Loucy (cell line): ENCODE measurements around the gene ZSWIM6.

Source experiments
- H2AFZ ChIP-seq: fragments of 200-600 bp; sonication (generic); 2 replicates; pipeline ENCODE4 v1.6.0; 2016; ENCODE audit warnings: antibody characterized with exemption, mild to moderate bottlenecking, low read length, moderate library complexity
- H3F3A ChIP-seq: fragments of 200-600 bp; 2 replicates; pipeline ENCODE4 v1.6.0; 2016; ENCODE audit warnings: antibody characterized with exemption, low read depth, mild to moderate bottlenecking
- H3K27me3 ChIP-seq: fragments of 200-600 bp; sonication (generic); 2 replicates; pipeline ENCODE4 v1.6.1; 2014; ENCODE audit warnings: low read length, mild to moderate bottlenecking; ENCODE audit not compliant: insufficient read depth, poor library complexity, severe bottlenecking
- H3K36me3 ChIP-seq: fragments of 200-600 bp; sonication (generic); 2 replicates; pipeline ENCODE4 v1.6.1; 2016; ENCODE audit warnings: low read length; ENCODE audit not compliant: insufficient read depth
- H3K4me1 ChIP-seq: fragments of 200-600 bp; sonication (generic); 2 replicates; pipeline ENCODE4 v1.5.1; 2014; ENCODE audit warnings: low read length, mild to moderate bottlenecking; ENCODE audit not compliant: insufficient read depth, poor library complexity, severe bottlenecking
- H3K4me2 ChIP-seq: fragments of 200-600 bp; sonication (generic); 2 replicates; pipeline ENCODE4 v1.6.0; 2014; ENCODE audit warnings: antibody characterized with exemption, low read length, low read depth, mild to moderate bottlenecking; ENCODE audit not compliant: poor library complexity, severe bottlenecking
- H3K4me3 ChIP-seq: fragments of 200-600 bp; sonication (generic); 2 replicates; pipeline ENCODE4 v1.5.1; 2014; ENCODE audit warnings: low read length, mild to moderate bottlenecking, mixed read lengths; ENCODE audit not compliant: poor library complexity, severe bottlenecking
- H3K79me2 ChIP-seq: fragments of 200-600 bp; sonication (generic); 2 replicates; pipeline ENCODE4 v1.6.1; 2014; ENCODE audit warnings: low read length; ENCODE audit not compliant: insufficient read depth
- H3K9ac ChIP-seq: fragments of 200-600 bp; sonication (generic); 2 replicates; pipeline ENCODE4 v1.6.0; 2014; ENCODE audit warnings: mild to moderate bottlenecking, low read depth, low read length, moderate library complexity; ENCODE audit not compliant: poor library complexity, severe bottlenecking
- H3K9me2 ChIP-seq: fragments of 200-600 bp; sonication (generic); replicated peaks from 2 replicates; pipeline ENCODE4 v1.6.1; 2016; ENCODE audit warnings: low read depth, low read length, mixed read lengths
- H3K9me3 ChIP-seq: fragments of 200-600 bp; sonication (generic); 2 replicates; pipeline ENCODE4 v1.6.1; 2014; ENCODE audit warnings: mild to moderate bottlenecking, antibody characterized with exemption, low read length, low read depth; ENCODE audit not compliant: insufficient read depth
- H4K20me1 ChIP-seq: fragments of 200-600 bp; sonication (generic); 2 replicates; pipeline ENCODE4 v1.6.0; 2014; ENCODE audit warnings: antibody characterized with exemption, low read length, mild to moderate bottlenecking; ENCODE audit not compliant: insufficient read depth, poor library complexity, severe bottlenecking
- CTCF ChIP-seq: fragments of 200-600 bp; sonication (generic); conservative IDR thresholded peaks from 2 replicates; pipeline ENCODE4 v1.5.1; 2014; ENCODE audit warnings: mild to moderate bottlenecking, antibody characterized with exemption, low read length
- EZH2phosphoT487 ChIP-seq: fragments of 200-600 bp; IDR thresholded peaks from 2 replicates; pipeline ENCODE4 v1.6.1; 2018; ENCODE audit warnings: antibody characterized with exemption, mild to moderate bottlenecking, moderate library complexity, borderline replicate concordance

ZSWIM6 gene

DNA sequence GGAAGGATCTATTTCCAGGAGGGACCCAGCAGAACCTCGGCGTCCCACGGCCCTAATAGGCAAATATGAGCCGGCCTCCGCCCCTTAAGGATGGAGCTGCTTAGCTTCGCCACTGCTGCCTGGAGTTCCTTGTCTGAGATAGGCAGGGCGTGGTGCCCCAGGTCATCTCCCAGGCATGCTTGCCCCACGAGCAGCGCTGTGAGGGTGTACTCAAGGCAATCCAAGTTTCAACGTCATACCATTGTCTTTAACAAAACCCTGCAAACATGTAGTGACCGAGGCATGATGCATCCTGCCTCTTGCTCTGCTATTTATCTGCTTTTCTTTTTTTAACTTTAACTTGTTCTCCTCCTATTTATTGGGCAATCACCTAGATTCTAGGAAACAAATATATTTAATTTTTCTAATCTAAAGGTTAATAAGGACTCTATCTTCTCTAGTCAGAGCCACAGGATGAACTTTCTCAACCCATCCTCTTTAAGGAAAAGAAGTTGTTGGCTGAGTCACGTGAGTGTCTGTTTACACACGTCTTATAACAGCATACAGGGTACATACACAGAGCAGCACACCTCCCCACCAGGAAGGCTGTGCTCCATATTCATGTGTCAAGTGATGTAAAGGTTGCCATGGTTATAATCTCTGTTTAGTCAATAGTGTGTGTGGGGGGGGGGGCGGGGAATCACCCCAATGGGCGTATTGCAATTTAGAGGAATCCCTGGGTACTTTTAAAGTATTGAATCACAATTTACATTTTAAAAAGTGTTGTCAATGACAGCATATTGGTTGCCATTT is 27.3 kb upstream of the ZSWIM6 start:
- no peaks in the 10 kb centered on the region for H3K79me2 ChIP-seq
- no peak overlapping the region for H2AFZ ChIP-seq
- H3K9ac ChIP-seq, result no peak overlapping the region
- TF ChIP-seq CTCF, result no peak
- no peak for TF ChIP-seq EZH2phosphoT487
- H3K4me1 ChIP-seq, result no peaks in the 10 kb centered on the region
- H3K9me2 ChIP-seq, result no peaks in the 10 kb centered on the region
- no peaks in the 10 kb centered on the region for H3K36me3 ChIP-seq
- H3F3A ChIP-seq, result no peaks in the 10 kb centered on the region
- H4K20me1 ChIP-seq, result no peaks in the 10 kb centered on the region
- no peak overlapping the region for H3K4me2 ChIP-seq
- no peaks in the 10 kb centered on the region for H3K9me3 ChIP-seq
- no peaks in the 10 kb centered on the region for H3K27me3 ChIP-seq
- H3K4me3 ChIP-seq, result no peak overlapping the region

GRCh38 chr5:61306531-61307131 is 25.4 kb upstream of the ZSWIM6 start:
- H3K9ac ChIP-seq, result no peak overlapping the region
- no peaks in the 10 kb centered on the region for H3K9me2 ChIP-seq
- no peaks in the 10 kb centered on the region for H3F3A ChIP-seq
- no peak overlapping the region for H3K4me2 ChIP-seq
- TF ChIP-seq CTCF, result no peak
- no peak for TF ChIP-seq EZH2phosphoT487
- H2AFZ ChIP-seq, result no peak overlapping the region
- no peaks in the 10 kb centered on the region for H3K36me3 ChIP-seq
- H3K27me3 ChIP-seq, result no peaks in the 10 kb centered on the region
- no peak overlapping the region for H3K4me3 ChIP-seq
- H3K9me3 ChIP-seq, result no peaks in the 10 kb centered on the region
- H3K4me1 ChIP-seq, result no peaks in the 10 kb centered on the region
- H3K79me2 ChIP-seq, result no peaks in the 10 kb centered on the region
- no peaks in the 10 kb centered on the region for H4K20me1 ChIP-seq

DNA sequence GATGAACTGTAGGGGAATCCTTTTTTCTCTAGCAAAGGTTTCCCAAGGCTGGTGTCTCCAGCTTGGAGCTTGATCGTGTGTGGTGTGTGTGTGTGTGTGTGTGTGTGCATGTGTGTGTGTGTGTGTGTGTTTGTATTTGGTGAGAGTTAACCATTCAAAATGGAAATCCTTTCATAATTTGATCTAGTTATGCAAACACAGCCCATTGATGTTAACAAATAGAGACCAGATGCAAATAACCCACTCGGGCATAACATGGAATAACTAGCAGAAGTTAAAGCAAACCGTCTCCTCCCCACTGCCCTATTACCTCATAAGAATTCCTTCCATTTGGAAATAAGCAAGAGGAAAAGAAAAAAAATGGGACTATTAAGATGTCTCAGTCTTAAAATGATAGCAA is 24.9 kb upstream of the ZSWIM6 start:
- H3K9me2 ChIP-seq, result no peaks in the 10 kb centered on the region
- TF ChIP-seq CTCF (no peak), EZH2phosphoT487 (no peak)
- no peaks in the 10 kb centered on the region for H3F3A ChIP-seq
- no peak overlapping the region for H3K4me3 ChIP-seq
- no peaks in the 10 kb centered on the region for H3K79me2 ChIP-seq
- no peak overlapping the region for H2AFZ ChIP-seq
- H3K36me3 ChIP-seq, result no peaks in the 10 kb centered on the region
- H3K27me3 ChIP-seq, result no peaks in the 10 kb centered on the region
- H3K9me3 ChIP-seq, result no peaks in the 10 kb centered on the region
- no peaks in the 10 kb centered on the region for H4K20me1 ChIP-seq
- H3K4me2 ChIP-seq, result no peak overlapping the region
- no peak overlapping the region for H3K9ac ChIP-seq
- H3K4me1 ChIP-seq, result no peaks in the 10 kb centered on the region
